GM18499 (cell line): ENCODE data around the gene USP36.

Source experiments
- ATAC-seq: cut with Tn5 transposase; IDR thresholded peaks from one replicate; pipeline ENCODE4 v1.9.1; 2021; ENCODE audit warnings: moderate number of reproducible peaks; ENCODE audit not compliant: insufficient read depth, unreplicated experiment

USP36 gene

GRCh38 chr17:78819806-78820792, 20.5 kb downstream of the USP36 start:
- no peak for ATAC-seq

- no peak for ATAC-seq
Observed at GRCh38 chr17:78819402-78819801, 21.2 kb downstream of the USP36 start.

GRCh38 chr17:78818932-78819331, 21.7 kb downstream of the USP36 start:
- no peak for ATAC-seq

- no peak for ATAC-seq
Observed at GRCh38 chr17:78818152-78818846, 22.3 kb downstream of the USP36 start.

- no peak for ATAC-seq
Observed at GRCh38 chr17:78817123-78817522, 23.5 kb downstream of the USP36 start.

- ATAC-seq = no peak
Observed at GRCh38 chr17:78815696-78816095, 24.9 kb downstream of the USP36 start.

- ATAC-seq = no peak
Observed at GRCh38 chr17:78812855-78813254, 27.8 kb downstream of the USP36 start.

- no peak for ATAC-seq
Observed at GRCh38 chr17:78808163-78808562, 32.5 kb downstream of the USP36 start.

- ATAC-seq = no peak
Observed at GRCh38 chr17:78806451-78806850, 34.2 kb downstream of the USP36 start.

GRCh38 chr17:78805301-78805700, 35.3 kb downstream of the USP36 start:
- ATAC-seq = no peak

GRCh38 chr17:78804777-78805176, 35.8 kb downstream of the USP36 start:
- no peak for ATAC-seq

GRCh38 chr17:78803186-78803845, 37.3 kb downstream of the USP36 start:
- ATAC-seq = no peak

GRCh38 chr17:78802459-78802858, 38.2 kb downstream of the USP36 start:
- no peak for ATAC-seq

- no peak for ATAC-seq
Observed at GRCh38 chr17:78802008-78802407, 38.6 kb downstream of the USP36 start.

GRCh38 chr17:78800132-78800931, 40.3 kb downstream of the USP36 start:
- no peak for ATAC-seq

GRCh38 chr17:78798695-78799559, 41.7 kb downstream of the USP36 start:
- no peak for ATAC-seq

- ATAC-seq = no peak
Observed at GRCh38 chr17:78797691-78798585, 42.7 kb downstream of the USP36 start.

- no peak for ATAC-seq
Observed at GRCh38 chr17:78797213-78797612, 43.4 kb downstream of the USP36 start.
